GM19240 (cell line): ENCODE results near the gene FGFR2.

Source experiments
- DNase-seq: peaks from one replicate; pipeline ENCODE4 v3.0.0; 2011; ENCODE audit warnings: low spot score; ENCODE audit not compliant: insufficient read length

FGFR2 gene

DNA sequence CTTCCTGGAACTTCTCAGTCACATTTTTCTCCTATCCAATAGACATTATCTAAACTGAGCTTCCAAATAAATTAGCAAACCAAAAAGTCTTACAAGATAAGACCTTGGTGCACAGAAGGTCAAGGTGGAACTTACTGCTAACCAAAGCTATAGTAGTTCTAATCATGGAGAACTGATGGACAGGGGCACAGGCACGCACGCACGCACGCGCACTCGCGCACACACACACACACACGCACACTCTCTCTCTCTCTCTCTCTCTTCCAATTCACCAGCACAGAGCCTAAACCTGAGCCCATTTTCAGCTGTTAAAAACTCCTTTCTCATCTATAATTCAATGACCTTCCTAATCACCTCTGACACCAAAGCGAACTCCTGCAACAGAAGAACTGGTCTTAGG is 7.5 kb downstream of the FGFR2 start:
- DNase-seq: no peak

DNA sequence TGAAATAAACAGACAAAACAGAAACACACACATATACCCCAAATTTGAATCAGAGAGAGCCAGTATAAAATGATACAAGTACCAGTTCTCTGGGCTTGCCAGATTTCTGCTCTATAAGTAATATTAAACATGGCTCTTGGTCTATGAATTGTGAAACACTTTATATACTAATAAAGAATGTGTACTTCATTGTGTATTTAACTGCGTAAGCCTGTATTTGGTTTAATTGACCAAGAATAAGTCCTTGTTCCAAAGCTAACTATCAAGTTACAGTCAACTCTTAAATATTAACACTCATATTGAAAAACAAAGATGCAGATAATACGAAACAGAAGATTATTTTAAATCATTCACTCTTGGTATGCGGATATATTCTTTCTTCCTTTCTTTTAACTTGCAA is 8.7 kb downstream of the FGFR2 start:
- DNase-seq: no peak

DNA sequence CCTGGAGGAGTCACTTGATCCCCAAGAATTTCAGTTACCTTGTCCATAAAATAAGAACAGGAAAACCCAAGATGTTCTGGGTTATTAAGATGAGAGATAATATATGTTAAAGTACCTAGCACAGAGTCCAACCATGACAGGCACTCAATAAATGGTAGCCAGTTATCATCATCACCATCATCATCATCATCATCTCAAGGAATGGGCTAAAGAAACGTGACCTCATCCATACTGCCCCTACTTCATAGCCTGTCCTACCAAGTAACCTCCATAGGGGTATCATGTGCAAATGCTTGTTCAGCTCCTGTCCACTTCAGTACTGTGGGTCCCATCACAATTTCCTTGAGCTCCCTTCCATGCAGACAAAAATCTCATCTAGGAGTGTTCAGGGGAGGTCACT is 14.4 kb downstream of the FGFR2 start:
- DNase-seq: no peak

GRCh38 chr10:121583258-121583657 is 15.0 kb downstream of the FGFR2 start:
- DNase-seq: no peak

- DNase-seq: no peak
Measured at GRCh38 chr10:121580276-121581116, 17.7 kb downstream of the FGFR2 start.

DNA sequence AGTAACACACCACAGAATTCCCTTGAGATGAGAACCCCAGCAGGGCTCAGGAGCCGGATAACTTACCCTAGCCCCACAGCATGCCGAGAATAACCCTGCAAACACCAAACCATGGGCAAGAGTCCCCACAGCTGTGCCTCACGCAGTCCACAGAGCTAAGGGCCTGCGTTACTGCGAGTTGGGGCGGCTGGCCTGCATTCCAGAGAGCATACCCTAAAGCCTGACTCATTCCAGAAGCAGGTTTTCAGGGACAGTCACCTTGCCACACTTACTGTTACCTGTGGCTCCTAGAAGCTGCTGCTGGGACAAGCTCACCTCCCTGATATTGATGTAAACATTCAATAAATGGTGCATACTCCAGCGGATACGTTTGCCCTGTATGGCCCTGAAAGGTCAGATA is 18.6 kb downstream of the FGFR2 start:
- DNase-seq: no peak

GRCh38 chr10:121578965-121579364 is 19.3 kb downstream of the FGFR2 start:
- DNase-seq: no peak

GRCh38 chr10:121578298-121578697 is 19.9 kb downstream of the FGFR2 start:
- no peak for DNase-seq

GRCh38 chr10:121577568-121577967 is 20.7 kb downstream of the FGFR2 start:
- DNase-seq: no peak

DNA sequence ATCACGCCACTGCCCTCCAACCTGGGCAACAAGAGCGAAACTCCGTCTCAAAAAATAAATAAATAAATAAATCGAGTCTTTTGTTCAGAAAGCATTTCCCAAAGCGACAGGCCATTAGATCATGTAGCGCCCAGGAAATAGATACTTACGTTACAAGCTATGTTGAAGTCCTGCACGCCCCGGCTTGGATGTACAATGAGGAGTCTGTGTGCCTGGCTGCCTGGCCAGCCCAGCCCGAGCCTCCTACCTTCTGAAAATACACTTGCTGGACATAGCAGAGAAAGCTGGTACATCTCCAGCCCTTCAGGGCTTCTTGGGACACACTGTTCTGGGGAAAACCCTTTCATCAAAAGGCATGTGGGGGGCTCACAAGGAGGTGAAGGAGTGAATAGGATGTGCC is 22.1 kb downstream of the FGFR2 start:
- DNase-seq: no peak

- no peak for DNase-seq
Measured at GRCh38 chr10:121574519-121575166, 23.6 kb downstream of the FGFR2 start.

DNA sequence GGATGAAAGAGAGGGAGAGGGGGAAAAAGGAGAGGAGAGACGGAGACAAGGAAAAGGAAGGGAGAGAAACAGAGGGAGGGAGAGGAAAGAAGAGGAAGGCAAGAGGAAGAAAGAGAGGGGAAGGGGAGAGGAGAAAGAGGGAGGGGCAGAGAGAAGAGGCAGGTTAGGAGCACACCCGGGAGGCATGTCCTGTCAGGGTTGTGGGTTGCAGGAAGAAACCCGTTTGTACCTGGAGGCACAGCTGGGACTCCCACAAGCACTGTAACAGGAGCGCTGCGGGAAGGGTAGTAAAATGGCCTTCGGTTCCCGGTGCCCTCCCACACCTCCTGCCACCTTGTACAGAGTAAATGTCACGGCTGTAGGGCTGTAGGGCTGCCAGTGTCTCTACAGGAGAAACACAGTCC is 24.7 kb downstream of the FGFR2 start:
- DNase-seq: no peak

GRCh38 chr10:121572859-121573537 is 25.2 kb downstream of the FGFR2 start:
- DNase-seq: no peak

DNA sequence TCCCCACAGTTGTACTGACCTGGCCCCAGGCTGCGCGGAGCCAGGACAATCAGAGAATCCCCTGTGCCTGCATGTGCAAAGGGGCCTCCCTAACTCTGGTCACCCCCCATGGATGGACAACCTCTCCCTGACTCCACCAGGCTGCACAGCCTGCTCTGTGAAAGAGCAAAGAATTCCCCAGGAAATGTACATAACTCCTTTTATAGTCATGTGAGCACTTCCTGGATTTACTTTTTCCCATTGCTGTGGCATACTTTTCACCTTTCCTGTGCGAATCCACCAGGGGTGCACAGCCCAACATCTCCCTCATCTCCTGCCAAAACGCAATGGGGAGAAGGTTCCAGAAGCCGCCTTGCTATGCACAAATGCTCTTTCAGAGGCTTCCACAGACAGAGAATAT is 27.9 kb downstream of the FGFR2 start:
- no peak for DNase-seq

DNA sequence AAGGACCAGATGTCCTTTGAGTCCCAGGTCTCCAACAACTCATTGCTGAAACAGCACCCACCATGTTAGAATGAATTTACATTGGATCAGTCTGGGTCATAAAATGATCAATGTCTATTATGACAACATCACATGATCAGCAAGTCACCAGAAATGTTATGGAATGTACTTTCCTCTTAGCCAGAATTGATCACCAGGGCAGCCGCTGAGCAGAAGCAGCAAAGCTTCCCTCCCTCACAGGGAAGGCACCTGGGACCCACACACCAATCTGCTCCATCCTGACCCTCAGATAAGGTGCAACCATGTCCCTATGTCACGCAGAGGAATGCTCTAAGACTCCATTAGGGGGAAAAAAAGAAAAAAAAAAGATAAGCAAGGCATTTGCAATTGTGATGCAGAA is 30.0 kb downstream of the FGFR2 start:
- DNase-seq: no peak

DNA sequence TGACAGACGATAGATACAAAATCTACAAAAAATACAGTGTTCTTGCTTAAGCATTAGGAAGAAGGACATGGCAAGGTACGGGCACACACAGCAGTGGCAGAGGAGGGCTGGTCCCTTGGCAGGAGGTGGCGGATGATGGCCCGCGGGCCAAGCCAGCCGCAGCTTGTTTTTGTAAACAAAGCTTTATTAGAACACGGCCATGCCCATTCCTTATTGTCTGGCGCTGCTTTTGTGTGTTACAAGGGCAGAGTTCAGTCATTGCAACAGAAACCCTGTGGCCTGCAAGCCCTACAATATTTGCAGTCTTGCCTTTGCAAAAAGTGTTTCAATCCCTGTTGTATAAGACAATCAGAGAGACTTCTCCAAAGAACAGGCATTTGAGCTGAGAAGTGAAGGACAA is 30.7 kb downstream of the FGFR2 start:
- DNase-seq: no peak

DNA sequence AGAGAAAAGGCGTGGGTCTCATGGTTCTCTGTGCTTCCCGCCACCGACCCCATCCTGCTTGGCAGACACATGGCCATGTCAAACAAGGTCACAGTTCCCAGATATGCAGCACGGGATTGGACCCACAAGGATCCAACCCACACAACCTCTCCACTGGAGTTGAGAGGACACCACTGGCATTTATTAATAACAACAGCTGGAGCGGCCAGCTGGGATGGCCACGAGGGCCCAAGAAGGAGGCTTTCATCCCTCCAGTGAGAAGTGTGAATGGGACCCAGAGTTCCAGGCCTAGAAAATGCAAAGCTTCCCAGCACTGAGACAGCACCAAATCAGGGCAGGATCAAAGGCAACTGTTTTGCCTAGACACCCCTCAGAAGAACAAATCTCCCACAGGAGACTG is 31.5 kb downstream of the FGFR2 start:
- DNase-seq: no peak

DNA sequence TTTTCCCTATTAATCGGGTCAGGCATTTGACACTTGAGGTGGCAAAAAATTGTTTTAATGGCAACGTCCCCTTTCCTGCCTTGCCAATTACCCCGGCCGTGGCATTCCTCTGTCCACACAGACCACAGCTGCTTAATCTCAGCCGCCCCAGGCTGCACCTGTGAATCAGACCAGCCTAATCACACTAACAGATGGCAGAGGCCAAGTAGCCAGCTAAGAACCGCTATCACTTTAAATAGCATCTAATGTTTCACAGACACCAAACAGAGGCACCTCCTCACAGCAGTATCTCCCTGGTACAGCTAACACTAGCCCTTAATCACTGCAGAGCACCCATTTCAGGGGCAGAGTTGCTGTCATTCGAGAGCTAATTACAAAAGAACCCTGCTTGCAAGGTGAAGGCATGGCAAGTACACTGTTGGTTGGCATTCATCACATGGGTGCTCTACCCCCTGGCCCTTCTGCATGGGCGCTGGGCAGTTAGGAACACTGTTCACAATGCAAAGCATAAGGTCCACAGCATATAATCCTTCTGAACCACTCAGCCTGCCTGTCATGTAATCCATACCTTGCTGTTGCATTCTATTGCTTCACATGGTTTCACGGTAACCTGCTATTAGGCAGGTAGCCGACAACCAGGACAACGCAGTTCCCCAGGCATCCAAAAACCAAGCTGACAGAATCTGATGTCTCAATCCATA is 38.8 kb downstream of the FGFR2 start:
- no peak for DNase-seq

DNA sequence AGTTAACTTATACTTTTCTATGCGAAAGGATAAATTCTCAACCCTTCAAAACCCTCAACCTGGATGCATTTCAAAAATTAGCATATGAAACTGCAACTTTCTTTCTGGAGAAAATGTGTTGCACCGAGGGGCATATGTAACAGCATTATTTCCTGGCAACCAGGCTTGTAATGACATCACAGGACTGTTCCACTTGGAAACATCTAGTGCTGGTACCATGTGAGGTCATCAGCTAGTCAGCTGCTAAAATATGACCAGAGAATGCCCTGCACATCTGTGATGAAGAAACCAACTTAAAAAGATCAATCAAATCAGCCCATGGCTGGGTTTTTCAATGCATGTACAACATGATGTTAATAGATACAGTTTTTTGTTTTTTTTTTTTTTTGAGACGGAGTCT is 40.0 kb downstream of the FGFR2 start:
- no peak for DNase-seq

- DNase-seq: no peak
Measured at GRCh38 chr10:121556918-121557573, 41.2 kb downstream of the FGFR2 start.

GRCh38 chr10:121556455-121556854 is 41.8 kb downstream of the FGFR2 start:
- no peak for DNase-seq
